ENCODE results near the gene C1orf122.

C1orf122 gene

DNA sequence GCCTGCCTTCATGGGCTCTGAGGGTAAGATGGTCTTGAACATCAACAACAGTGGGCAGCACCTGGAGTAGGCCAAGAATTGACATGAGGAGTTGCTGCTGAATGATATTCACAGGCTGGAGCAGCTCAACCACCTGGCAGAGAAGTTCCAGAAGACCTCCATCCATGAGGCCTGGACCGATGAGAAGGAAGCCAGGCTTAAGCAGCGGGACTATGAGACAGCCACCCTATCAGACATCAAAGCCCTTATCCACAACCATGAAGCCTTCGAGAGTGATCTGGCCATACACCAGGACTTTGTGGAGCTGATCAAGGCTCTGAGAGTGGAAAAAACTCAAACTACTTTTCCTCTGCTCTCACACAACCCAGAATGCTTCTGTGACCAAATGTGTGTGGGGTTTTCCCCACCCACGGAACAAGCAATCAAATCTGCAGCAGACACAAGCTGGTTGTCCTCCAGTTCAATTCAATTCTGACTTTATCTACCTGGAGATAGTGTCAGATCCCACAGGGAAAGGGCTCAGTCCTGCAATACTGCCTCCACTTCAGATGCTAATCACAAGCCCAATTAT is 30.6 kb upstream of the C1orf122 start:
- Histone ChIP-seq H3K36me3 (ENCODE audit: low read length) (no peaks in the 10 kb centered on the region), H4K20me1 (ENCODE audit: low read depth, low read length) (no peaks in the 10 kb centered on the region), H3K9me3 (ENCODE audit: insufficient read depth, low read length) (no peaks in the 10 kb centered on the region), H3K27me3 (ENCODE audit: low read length) (no peaks in the 10 kb centered on the region), H3K9ac (ENCODE audit: low read length) (no peak overlapping the region), H3K4me3 (ENCODE audit: insufficient read depth, low read length, poor library complexity, severe bottlenecking) (no peak overlapping the region), H2AFZ (ENCODE audit: low read depth, low read length, severe bottlenecking) (no peak overlapping the region), H3K79me2 (ENCODE audit: insufficient read depth, low read length) (no peaks in the 10 kb centered on the region), H3K9me2 (replicated peaks; ENCODE audit: insufficient read depth, low read length) (no peaks in the 10 kb centered on the region), H3K27ac (ENCODE audit: low read depth, low read length) (no peak overlapping the region), H3K4me2 (ENCODE audit: low read depth, low read length, poor library complexity, severe bottlenecking) (no peak overlapping the region), H3F3A (ENCODE audit: insufficient read depth) (no peaks in the 10 kb centered on the region)
- no peak for TF ChIP-seq EZH2phosphoT487 (conservative IDR thresholded peaks at IDR 0.05; ENCODE audit: low read length)
- TF ChIP-seq CTCF (IDR thresholded peaks at IDR 0.05; ENCODE audit: insufficient read depth, low read length, poor library complexity, severe bottlenecking), result no peak

DNA sequence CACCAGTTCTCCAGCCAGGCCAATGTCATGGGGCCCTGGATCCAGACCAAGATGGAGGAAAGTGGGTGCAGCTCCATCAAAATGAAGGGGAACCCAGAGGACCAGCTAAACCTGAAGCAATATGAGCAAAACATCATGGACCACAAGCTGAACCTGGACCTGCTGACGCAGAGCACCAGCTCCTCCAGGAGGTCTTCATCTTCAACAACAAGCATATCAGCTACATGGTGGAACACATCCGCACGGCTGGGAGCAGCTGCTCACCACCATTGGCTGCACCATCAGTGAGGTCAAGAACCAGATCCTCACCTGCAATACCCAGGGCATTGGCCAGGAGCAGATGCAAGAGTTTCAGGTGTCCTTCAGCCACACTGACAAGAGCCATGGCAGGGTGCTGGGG is 28.9 kb upstream of the C1orf122 start:
- Histone ChIP-seq H3K4me2 (ENCODE audit: low read depth, low read length, poor library complexity, severe bottlenecking) (no peak overlapping the region), H3K9me3 (ENCODE audit: insufficient read depth, low read length) (no peaks in the 10 kb centered on the region), H3K79me2 (ENCODE audit: insufficient read depth, low read length) (no peaks in the 10 kb centered on the region), H3F3A (ENCODE audit: insufficient read depth) (no peaks in the 10 kb centered on the region), H3K27me3 (ENCODE audit: low read length) (no peaks in the 10 kb centered on the region), H3K9ac (ENCODE audit: low read length) (no peak overlapping the region), H2AFZ (ENCODE audit: low read depth, low read length, severe bottlenecking) (no peak overlapping the region), H3K4me3 (ENCODE audit: insufficient read depth, low read length, poor library complexity, severe bottlenecking) (no peak overlapping the region), H4K20me1 (ENCODE audit: low read depth, low read length) (no peaks in the 10 kb centered on the region), H3K27ac (ENCODE audit: low read depth, low read length) (no peak overlapping the region), H3K36me3 (ENCODE audit: low read length) (no peaks in the 10 kb centered on the region), H3K9me2 (replicated peaks; ENCODE audit: insufficient read depth, low read length) (no peaks in the 10 kb centered on the region)
- no peak for TF ChIP-seq CTCF (IDR thresholded peaks at IDR 0.05; ENCODE audit: insufficient read depth, low read length, poor library complexity, severe bottlenecking)
- TF ChIP-seq EZH2phosphoT487 (conservative IDR thresholded peaks at IDR 0.05; ENCODE audit: low read length), result no peak

DNA sequence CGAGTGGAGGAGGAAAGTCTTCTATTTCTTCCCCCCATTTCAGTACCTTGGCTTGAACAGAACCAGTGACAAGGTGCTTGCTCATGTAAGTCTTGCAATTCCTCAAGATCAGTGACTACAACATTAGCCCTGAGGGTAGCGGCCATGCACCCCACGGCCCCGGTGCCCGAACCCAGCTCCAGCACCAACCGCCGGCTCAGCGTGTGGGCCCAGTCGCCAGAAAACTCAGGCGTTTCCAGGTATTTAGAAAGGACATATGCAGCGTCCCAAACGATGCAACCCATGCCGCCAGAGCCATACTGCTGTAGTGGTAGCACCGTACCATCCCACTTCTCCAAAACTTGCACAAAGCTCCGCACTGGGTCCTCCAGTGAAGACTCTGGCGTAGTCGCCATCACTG is 25.1 kb upstream of the C1orf122 start:
- no peaks in the 10 kb centered on the region for H4K20me1 ChIP-seq (ENCODE audit: low read depth, low read length)
- TF ChIP-seq EZH2phosphoT487 (conservative IDR thresholded peaks at IDR 0.05; ENCODE audit: low read length), result no peak
- TF ChIP-seq CTCF (IDR thresholded peaks at IDR 0.05; ENCODE audit: insufficient read depth, low read length, poor library complexity, severe bottlenecking), result no peak
- H3K27ac ChIP-seq (ENCODE audit: low read depth, low read length), result no peak overlapping the region
- H3K9ac ChIP-seq (ENCODE audit: low read length), result no peak overlapping the region
- H2AFZ ChIP-seq (ENCODE audit: low read depth, low read length, severe bottlenecking), result no peak overlapping the region
- no peaks in the 10 kb centered on the region for H3K27me3 ChIP-seq (ENCODE audit: low read length)
- no peaks in the 10 kb centered on the region for H3K79me2 ChIP-seq (ENCODE audit: insufficient read depth, low read length)
- H3F3A ChIP-seq (ENCODE audit: insufficient read depth), result no peaks in the 10 kb centered on the region
- no peaks in the 10 kb centered on the region for H3K36me3 ChIP-seq (ENCODE audit: low read length)
- H3K9me2 ChIP-seq (replicated peaks; ENCODE audit: insufficient read depth, low read length), result no peaks in the 10 kb centered on the region
- no peak overlapping the region for H3K4me3 ChIP-seq (ENCODE audit: insufficient read depth, low read length, poor library complexity, severe bottlenecking)
- no peak overlapping the region for H3K4me2 ChIP-seq (ENCODE audit: low read depth, low read length, poor library complexity, severe bottlenecking)
- H3K9me3 ChIP-seq (ENCODE audit: insufficient read depth, low read length), result no peaks in the 10 kb centered on the region

Data from SU-DHL-6 (cell line).